ENCODE data around the gene HECW1.
"Not testable (repeated sequence)": the region's sequence is repeated elsewhere in the genome, so short reads cannot be mapped to it uniquely, and the experiment has no call there.

HECW1 gene

GRCh38 chr7:43112459-43112940 lies at the start of gene HECW1:
Gene HECW1, plus strand, starts transcription at chr7:43112647. Its CDS starts 131,259 bp downstream, at chr7:43243906.
- Histone ChIP-seq H3K4me1 (ENCODE audit: insufficient read depth, low read length) (no peaks in the 10 kb centered on the region), H3K36me3 (ENCODE audit: insufficient read depth, low read length) (no peaks in the 10 kb centered on the region), H3K27ac (ENCODE audit: low read depth, low read length) (no peak within 1 kb of the TSS), H3K9ac (ENCODE audit: low read length) (no peak within 1 kb of the TSS), H3K27me3 (ENCODE audit: control insufficient read depth in 1 of 2, insufficient read depth in 2 of 2, low read length in 2 of 2) (peaks cover 38 to 62% of the 10 kb centered on the region in 2 donors), H3K4me3 (ENCODE audit: low read depth in 1 of 2, low read length in 2 of 2) (peak within 1 kb of the TSS; percentile 41 to 45), H3K9me3 (ENCODE audit: low read length) (no peaks in the 10 kb centered on the region)

GRCh38 chr7:43071604-43072003 lies 40.8 kb upstream of the HECW1 start:
- no peaks in the 10 kb centered on the region for H3K9me3 ChIP-seq (ENCODE audit: low read length)
- H3K27me3 ChIP-seq (ENCODE audit: control insufficient read depth in 1 of 2, insufficient read depth in 2 of 2, low read length in 2 of 2), result no peaks in the 10 kb centered on the region
- H3K4me1 ChIP-seq (ENCODE audit: insufficient read depth, low read length), result no peaks in the 10 kb centered on the region
- no peak overlapping the region for H3K9ac ChIP-seq (ENCODE audit: low read length)
- H3K36me3 ChIP-seq (ENCODE audit: insufficient read depth, low read length), result no peaks in the 10 kb centered on the region
- H3K4me3 ChIP-seq (ENCODE audit: low read depth in 1 of 2, low read length in 2 of 2), result no peak overlapping the region
- H3K27ac ChIP-seq (ENCODE audit: low read depth, low read length), result no peak overlapping the region

GRCh38 chr7:43072530-43072929 lies 39.9 kb upstream of the HECW1 start:
- no peak overlapping the region for H3K4me3 ChIP-seq (ENCODE audit: low read depth in 1 of 2, low read length in 2 of 2)
- no peaks in the 10 kb centered on the region for H3K27me3 ChIP-seq (ENCODE audit: control insufficient read depth in 1 of 2, insufficient read depth in 2 of 2, low read length in 2 of 2)
- H3K9me3 ChIP-seq (ENCODE audit: low read length), result no peaks in the 10 kb centered on the region
- no peak overlapping the region for H3K9ac ChIP-seq (ENCODE audit: low read length)
- no peaks in the 10 kb centered on the region for H3K4me1 ChIP-seq (ENCODE audit: insufficient read depth, low read length)
- H3K27ac ChIP-seq (ENCODE audit: low read depth, low read length), result no peak overlapping the region
- H3K36me3 ChIP-seq (ENCODE audit: insufficient read depth, low read length), result no peaks in the 10 kb centered on the region

GRCh38 chr7:43073811-43074210 lies 38.6 kb upstream of the HECW1 start:
- not testable (repeated sequence) for H3K4me1 ChIP-seq (ENCODE audit: insufficient read depth, low read length); H3K36me3 ChIP-seq (ENCODE audit: insufficient read depth, low read length); H3K9ac ChIP-seq (ENCODE audit: low read length); H3K27me3 ChIP-seq (ENCODE audit: control insufficient read depth in 1 of 2, insufficient read depth in 2 of 2, low read length in 2 of 2); H3K4me3 ChIP-seq (ENCODE audit: low read depth in 1 of 2, low read length in 2 of 2); H3K9me3 ChIP-seq (ENCODE audit: low read length); H3K27ac ChIP-seq (ENCODE audit: low read depth, low read length)

GRCh38 chr7:43076189-43076605 lies 36.2 kb upstream of the HECW1 start:
- H3K27me3 ChIP-seq (ENCODE audit: control insufficient read depth in 1 of 2, insufficient read depth in 2 of 2, low read length in 2 of 2), result no peaks in the 10 kb centered on the region
- no peak overlapping the region for H3K4me3 ChIP-seq (ENCODE audit: low read depth in 1 of 2, low read length in 2 of 2)
- no peak overlapping the region for H3K9ac ChIP-seq (ENCODE audit: low read length)
- H3K36me3 ChIP-seq (ENCODE audit: insufficient read depth, low read length), result no peaks in the 10 kb centered on the region
- H3K9me3 ChIP-seq (ENCODE audit: low read length), result no peaks in the 10 kb centered on the region
- no peak overlapping the region for H3K27ac ChIP-seq (ENCODE audit: low read depth, low read length)
- no peaks in the 10 kb centered on the region for H3K4me1 ChIP-seq (ENCODE audit: insufficient read depth, low read length)

GRCh38 chr7:43076606-43077005 lies 35.8 kb upstream of the HECW1 start:
- no peak overlapping the region for H3K4me3 ChIP-seq (ENCODE audit: low read depth in 1 of 2, low read length in 2 of 2)
- H3K36me3 ChIP-seq (ENCODE audit: insufficient read depth, low read length), result no peaks in the 10 kb centered on the region
- no peaks in the 10 kb centered on the region for H3K9me3 ChIP-seq (ENCODE audit: low read length)
- no peaks in the 10 kb centered on the region for H3K27me3 ChIP-seq (ENCODE audit: control insufficient read depth in 1 of 2, insufficient read depth in 2 of 2, low read length in 2 of 2)
- H3K27ac ChIP-seq (ENCODE audit: low read depth, low read length), result no peak overlapping the region
- H3K9ac ChIP-seq (ENCODE audit: low read length), result no peak overlapping the region
- H3K4me1 ChIP-seq (ENCODE audit: insufficient read depth, low read length), result no peaks in the 10 kb centered on the region

- Histone ChIP-seq H3K9me3 (ENCODE audit: low read length) (no peaks in the 10 kb centered on the region), H3K4me1 (ENCODE audit: insufficient read depth, low read length) (no peaks in the 10 kb centered on the region), H3K9ac (ENCODE audit: low read length) (no peak overlapping the region), H3K4me3 (ENCODE audit: low read depth in 1 of 2, low read length in 2 of 2) (no peak overlapping the region), H3K27ac (ENCODE audit: low read depth, low read length) (no peak overlapping the region), H3K36me3 (ENCODE audit: insufficient read depth, low read length) (no peaks in the 10 kb centered on the region), H3K27me3 (ENCODE audit: control insufficient read depth in 1 of 2, insufficient read depth in 2 of 2, low read length in 2 of 2) (no peaks in the 10 kb centered on the region)
These were observed 35.2 kb upstream of the HECW1 start for GRCh38 chr7:43077285-43077684.

GRCh38 chr7:43077732-43078391 lies 34.6 kb upstream of the HECW1 start:
- no peak overlapping the region for H3K4me3 ChIP-seq (ENCODE audit: low read depth in 1 of 2, low read length in 2 of 2)
- H3K27me3 ChIP-seq (ENCODE audit: control insufficient read depth in 1 of 2, insufficient read depth in 2 of 2, low read length in 2 of 2), result no peaks in the 10 kb centered on the region
- no peak overlapping the region for H3K27ac ChIP-seq (ENCODE audit: low read depth, low read length)
- no peak overlapping the region for H3K9ac ChIP-seq (ENCODE audit: low read length)
- no peaks in the 10 kb centered on the region for H3K4me1 ChIP-seq (ENCODE audit: insufficient read depth, low read length)
- H3K9me3 ChIP-seq (ENCODE audit: low read length), result no peaks in the 10 kb centered on the region
- no peaks in the 10 kb centered on the region for H3K36me3 ChIP-seq (ENCODE audit: insufficient read depth, low read length)

- no peaks in the 10 kb centered on the region for H3K27me3 ChIP-seq (ENCODE audit: control insufficient read depth in 1 of 2, insufficient read depth in 2 of 2, low read length in 2 of 2)
- no peak overlapping the region for H3K4me3 ChIP-seq (ENCODE audit: low read depth in 1 of 2, low read length in 2 of 2)
- H3K36me3 ChIP-seq (ENCODE audit: insufficient read depth, low read length), result no peaks in the 10 kb centered on the region
- H3K9ac ChIP-seq (ENCODE audit: low read length), result no peak overlapping the region
- no peaks in the 10 kb centered on the region for H3K9me3 ChIP-seq (ENCODE audit: low read length)
- H3K27ac ChIP-seq (ENCODE audit: low read depth, low read length), result no peak overlapping the region
- H3K4me1 ChIP-seq (ENCODE audit: insufficient read depth, low read length), result no peaks in the 10 kb centered on the region
These were observed 33.7 kb upstream of the HECW1 start for GRCh38 chr7:43078794-43079193.

- H3K36me3 ChIP-seq (ENCODE audit: insufficient read depth, low read length), result no peaks in the 10 kb centered on the region
- H3K9ac ChIP-seq (ENCODE audit: low read length), result no peak overlapping the region
- H3K9me3 ChIP-seq (ENCODE audit: low read length), result no peaks in the 10 kb centered on the region
- no peak overlapping the region for H3K4me3 ChIP-seq (ENCODE audit: low read depth in 1 of 2, low read length in 2 of 2)
- H3K27me3 ChIP-seq (ENCODE audit: control insufficient read depth in 1 of 2, insufficient read depth in 2 of 2, low read length in 2 of 2), result no peaks in the 10 kb centered on the region
- no peak overlapping the region for H3K27ac ChIP-seq (ENCODE audit: low read depth, low read length)
- H3K4me1 ChIP-seq (ENCODE audit: insufficient read depth, low read length), result no peaks in the 10 kb centered on the region
These were observed 30.8 kb upstream of the HECW1 start for GRCh38 chr7:43081603-43082002.

GRCh38 chr7:43083106-43083505 lies 29.3 kb upstream of the HECW1 start:
- no peaks in the 10 kb centered on the region for H3K4me1 ChIP-seq (ENCODE audit: insufficient read depth, low read length)
- no peaks in the 10 kb centered on the region for H3K36me3 ChIP-seq (ENCODE audit: insufficient read depth, low read length)
- H3K9me3 ChIP-seq (ENCODE audit: low read length), result no peaks in the 10 kb centered on the region
- H3K27me3 ChIP-seq (ENCODE audit: control insufficient read depth in 1 of 2, insufficient read depth in 2 of 2, low read length in 2 of 2), result no peaks in the 10 kb centered on the region
- no peak overlapping the region for H3K9ac ChIP-seq (ENCODE audit: low read length)
- H3K27ac ChIP-seq (ENCODE audit: low read depth, low read length), result no peak overlapping the region
- no peak overlapping the region for H3K4me3 ChIP-seq (ENCODE audit: low read depth in 1 of 2, low read length in 2 of 2)

GRCh38 chr7:43085017-43085416 lies 27.4 kb upstream of the HECW1 start:
- H3K9ac ChIP-seq (ENCODE audit: low read length), result no peak overlapping the region
- no peak overlapping the region for H3K27ac ChIP-seq (ENCODE audit: low read depth, low read length)
- no peaks in the 10 kb centered on the region for H3K4me1 ChIP-seq (ENCODE audit: insufficient read depth, low read length)
- no peak overlapping the region for H3K4me3 ChIP-seq (ENCODE audit: low read depth in 1 of 2, low read length in 2 of 2)
- H3K27me3 ChIP-seq (ENCODE audit: control insufficient read depth in 1 of 2, insufficient read depth in 2 of 2, low read length in 2 of 2), result no peaks in the 10 kb centered on the region
- no peaks in the 10 kb centered on the region for H3K36me3 ChIP-seq (ENCODE audit: insufficient read depth, low read length)
- H3K9me3 ChIP-seq (ENCODE audit: low read length), result no peaks in the 10 kb centered on the region
